Measurements from ENCODE around the gene PRPF40B.

The PRPF40B gene

DNA sequence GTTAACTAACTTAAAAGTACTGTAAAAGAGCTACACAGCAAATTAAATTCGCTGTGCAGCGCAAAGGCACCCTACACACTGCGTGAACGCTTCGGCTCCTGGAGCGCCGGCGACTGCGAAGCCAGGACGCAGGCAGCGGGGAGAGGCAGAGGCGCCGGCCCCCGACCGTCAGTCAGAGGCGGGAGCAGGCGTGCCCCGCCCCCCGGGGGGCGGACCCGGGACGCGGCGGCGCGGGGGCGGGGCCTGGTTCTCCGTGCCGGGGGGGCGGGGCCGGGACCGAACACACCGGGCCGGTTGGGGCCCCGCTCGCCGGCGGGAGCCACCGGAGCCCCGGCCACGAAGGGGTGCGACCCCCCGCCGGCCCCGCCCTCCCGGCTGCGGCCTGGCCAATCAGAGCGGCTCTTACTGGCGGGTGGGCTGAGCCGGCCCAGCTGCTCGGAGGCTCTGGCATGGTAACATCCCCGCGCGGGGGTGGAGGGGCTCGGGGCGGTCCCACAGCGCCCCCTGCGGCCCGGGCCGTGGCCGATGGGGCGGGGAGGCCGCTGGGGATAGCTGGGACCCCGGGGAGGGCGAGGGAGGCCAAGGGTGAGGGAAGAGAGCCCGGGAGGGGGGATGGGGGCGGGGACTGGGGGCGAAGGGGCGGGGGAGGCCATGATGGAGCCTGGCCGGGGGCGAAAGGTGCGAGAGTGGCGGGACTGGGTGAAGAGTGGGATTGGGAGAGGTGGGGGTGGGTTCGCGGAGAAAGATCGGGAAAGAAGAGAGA lies at the start of gene PRPF40B:
PRPF40B (plus strand) TSS at position 420 of the 763 bp plus-strand sequence; CDS start at position 450, 30 bp downstream.
- TF ChIP-seq CTCF (IDR thresholded peaks at IDR 0.05; ENCODE audit: low read depth, low read length): peak; percentile 55
- peak; percentile 13; the same call in 1 of the 2 replicates for TF ChIP-seq MAX (IDR thresholded peaks at IDR 0.05; ENCODE audit: low read depth, low read length)
- TF ChIP-seq MYC (IDR thresholded peaks at IDR 0.05; ENCODE audit: low read depth, low read length): no peak
- TF ChIP-seq POLR2A (IDR thresholded peaks at IDR 0.05; ENCODE audit: extremely low read depth, insufficient read length): peak; percentile 77
- H3K4me3 ChIP-seq (ENCODE audit: low read depth, low read length): peak within 1 kb of the TSS; percentile 64
- peak; percentile 91 for DNase-seq (ENCODE audit: low read depth)

DNA sequence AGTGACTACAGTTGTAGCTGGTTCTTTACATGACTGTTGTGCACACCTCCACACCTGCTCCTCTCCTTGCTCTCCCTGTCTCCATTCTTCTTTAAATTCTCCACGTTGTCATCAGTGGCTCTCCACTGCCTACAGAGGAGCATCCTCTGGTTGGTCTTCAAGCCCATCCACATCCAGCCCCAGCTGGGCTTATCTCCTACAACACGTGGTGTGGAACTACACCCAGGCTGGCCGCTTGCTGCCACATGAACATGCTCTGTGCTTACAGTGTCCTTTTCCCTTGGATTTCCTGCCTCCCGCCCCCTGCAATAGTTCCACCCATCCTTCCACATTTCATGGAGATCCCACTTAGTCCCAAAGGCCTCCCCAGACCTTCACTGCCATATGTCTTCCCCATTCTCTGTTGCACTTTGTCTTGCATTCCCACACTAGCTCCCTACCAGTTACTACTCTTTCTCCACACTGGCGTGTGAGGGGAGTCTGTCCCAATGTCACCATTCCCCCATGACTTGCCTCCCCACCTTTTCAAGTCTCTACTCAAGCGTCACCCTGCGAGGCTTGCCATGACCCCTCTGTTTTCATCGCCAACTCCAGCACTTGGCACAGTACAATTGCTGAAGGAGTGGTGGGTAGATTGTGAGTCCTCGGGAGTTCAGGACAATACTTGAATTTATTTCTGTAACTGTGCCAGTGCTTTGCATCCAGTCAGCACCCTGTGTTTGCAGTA lies 45.6 kb upstream of the PRPF40B start:
- H3K4me3 ChIP-seq (ENCODE audit: low read depth, low read length): no peak overlapping the region
- DNase-seq (ENCODE audit: low read depth): no peak
- TF ChIP-seq CTCF (IDR thresholded peaks at IDR 0.05; ENCODE audit: low read depth, low read length): no peak

- DNase-seq (ENCODE audit: low read depth): peak; percentile 33
- TF ChIP-seq CTCF (IDR thresholded peaks at IDR 0.05; ENCODE audit: low read depth, low read length): no peak
- H3K4me3 ChIP-seq (ENCODE audit: low read depth, low read length): no peak overlapping the region
Measured at GRCh38 chr12:49578471-49579112, 44.8 kb upstream of the PRPF40B start.

DNA sequence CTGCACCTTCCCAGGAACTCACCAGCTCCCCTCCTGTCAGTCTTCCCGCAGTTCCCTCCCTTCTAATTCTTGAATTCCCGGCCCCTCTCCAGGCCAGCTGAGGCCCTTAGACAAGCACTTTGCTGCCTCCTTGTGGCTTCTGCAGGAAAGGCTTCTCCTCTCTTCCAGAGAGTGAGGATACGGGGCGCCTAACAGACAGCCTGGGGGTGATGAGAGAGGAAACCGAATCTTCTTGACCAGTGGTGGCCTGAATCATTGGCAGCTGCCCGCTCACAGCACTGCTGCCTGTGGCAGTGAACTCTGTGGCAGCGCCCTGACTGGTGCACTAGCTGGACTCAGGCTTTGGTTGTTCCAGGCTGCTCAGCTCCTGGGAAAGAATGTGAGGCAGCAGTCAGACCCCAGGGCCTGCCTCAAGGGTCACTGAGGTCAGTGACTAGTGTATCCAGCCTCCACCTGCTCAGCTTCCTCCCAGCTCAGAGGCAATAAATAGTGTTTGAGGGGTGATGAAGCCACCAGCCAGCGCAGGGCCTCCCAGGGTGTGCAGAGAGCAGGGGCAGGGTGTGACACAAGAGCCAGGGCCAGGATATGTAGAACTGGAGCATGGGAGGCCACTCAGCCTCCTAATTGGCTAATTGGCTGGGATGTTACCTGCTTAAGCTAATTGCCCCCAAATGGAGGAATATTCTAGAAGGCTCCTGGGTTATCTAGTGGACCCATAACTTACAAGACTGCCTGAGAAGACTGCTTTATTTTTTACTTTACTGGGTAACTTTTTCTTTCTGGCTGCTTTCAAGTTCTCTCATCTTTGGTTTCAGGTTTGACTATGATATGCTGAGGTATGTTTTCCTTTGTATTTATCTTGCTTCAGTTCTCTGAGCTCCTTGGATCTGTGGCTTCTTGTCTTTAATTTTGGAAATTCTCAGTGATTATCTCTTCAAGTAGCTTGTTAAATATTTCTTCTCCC lies 42.5 kb upstream of the PRPF40B start:
- peak; percentile 60 for DNase-seq (ENCODE audit: low read depth)
- peak; percentile 83 for TF ChIP-seq CTCF (IDR thresholded peaks at IDR 0.05; ENCODE audit: low read depth, low read length)
- TF ChIP-seq MAX (IDR thresholded peaks at IDR 0.05; ENCODE audit: low read depth, low read length): no peak
- no peak for TF ChIP-seq POLR2A (IDR thresholded peaks at IDR 0.05; ENCODE audit: extremely low read depth, insufficient read length)
- no peak overlapping the region for H3K4me3 ChIP-seq (ENCODE audit: low read depth, low read length)

DNA sequence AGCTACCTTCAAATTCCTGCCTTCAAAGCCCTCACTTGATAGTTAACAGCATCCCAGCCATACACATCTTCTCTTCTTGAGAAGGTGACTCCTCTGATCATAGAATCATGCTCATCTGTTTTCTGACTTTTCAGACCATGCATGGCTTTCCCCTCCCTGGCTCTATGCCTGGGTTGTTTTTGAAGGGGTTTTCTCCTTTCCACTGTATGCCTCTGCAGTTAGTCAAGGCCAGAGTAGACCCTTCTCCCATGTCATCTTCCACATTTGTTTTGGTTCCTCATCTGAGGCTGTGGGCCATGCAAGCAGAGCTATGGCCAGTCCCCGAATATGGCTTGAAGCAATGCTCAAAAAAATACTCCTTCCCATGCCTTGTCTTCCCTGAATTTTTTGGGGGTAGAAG lies 41.2 kb upstream of the PRPF40B start:
- DNase-seq (ENCODE audit: low read depth): no peak
- H3K4me3 ChIP-seq (ENCODE audit: low read depth, low read length): no peak overlapping the region
- TF ChIP-seq CTCF (IDR thresholded peaks at IDR 0.05; ENCODE audit: low read depth, low read length) (no peak), MYC (IDR thresholded peaks at IDR 0.05; ENCODE audit: low read depth, low read length) (no peak), MAX (IDR thresholded peaks at IDR 0.05; ENCODE audit: low read depth, low read length) (no peak), POLR2A (IDR thresholded peaks at IDR 0.05; ENCODE audit: extremely low read depth, insufficient read length) (no peak)
